NCI-H345 treated with DMSO at 0.1 percent for 48 hours (cell line): ENCODE results near the gene SULF2.
A peak's percentile ranks its signal among the peaks of the same experiment; 100 is the strongest.

Experiments
- DNase-seq: peaks from one replicate; lab custom pipeline; 2025; ENCODE audit not compliant: unreplicated experiment; lab: John Stamatoyannopoulos, UW

The SULF2 gene

GRCh38 chr20:47740862-47741184, 44.5 kb downstream of the SULF2 start:
- no peak for DNase-seq

DNA sequence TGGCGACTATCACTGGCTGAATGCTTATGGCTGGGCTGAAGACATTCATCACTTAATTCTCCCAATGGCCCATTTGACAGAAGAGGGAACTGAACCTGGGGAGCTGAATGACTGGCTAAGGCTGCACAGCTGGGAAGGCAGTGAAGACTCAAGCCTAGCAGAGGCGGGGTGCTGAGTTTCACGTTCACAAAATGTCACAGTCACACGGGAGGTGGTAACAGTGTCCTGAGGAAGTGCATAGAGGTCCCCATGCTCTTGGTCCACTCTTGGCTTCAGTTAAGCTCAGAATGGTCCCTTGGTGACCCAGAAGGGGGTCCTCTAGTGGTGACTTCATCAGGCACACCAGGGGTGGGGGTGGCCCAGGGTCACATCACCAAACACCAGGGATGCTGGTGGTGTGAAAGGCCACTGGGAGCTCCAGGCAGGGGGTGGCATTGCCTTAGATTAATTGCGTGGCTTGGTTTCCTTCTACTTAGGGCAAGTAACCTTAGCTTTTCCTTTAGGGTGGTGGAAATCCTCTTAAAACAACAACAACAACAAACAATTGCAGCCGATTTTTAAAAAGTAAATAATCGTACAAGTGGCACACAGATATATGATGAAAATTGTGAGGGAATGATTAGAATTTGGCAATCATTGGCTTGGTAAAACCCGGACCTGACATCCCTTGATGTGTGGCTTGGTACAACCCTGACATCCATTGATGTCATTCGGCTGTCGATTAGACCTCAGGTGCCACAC, 45.0 kb downstream of the SULF2 start:
- no peak for DNase-seq

DNA sequence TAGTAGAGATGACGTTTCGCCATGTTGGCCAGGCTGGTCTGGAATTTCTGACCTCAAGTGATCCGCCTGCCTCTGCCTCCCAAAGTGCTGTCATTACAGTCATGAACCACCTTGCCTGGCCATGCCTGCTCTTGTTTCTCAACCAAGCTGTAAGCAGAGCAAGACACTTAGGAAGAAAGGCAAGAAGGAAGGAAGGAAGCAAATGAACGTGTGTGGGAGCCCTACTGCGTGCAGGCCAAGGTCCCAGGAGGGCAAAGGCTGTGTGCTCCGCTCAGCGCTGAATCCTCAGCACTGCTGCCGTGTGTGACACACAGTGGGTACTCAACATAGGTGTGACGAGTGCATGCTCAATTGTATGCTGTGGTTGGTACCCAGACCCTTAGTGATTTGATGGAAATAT, 47.4 kb downstream of the SULF2 start:
- no peak for DNase-seq

GRCh38 chr20:47736570-47737152, 48.6 kb downstream of the SULF2 start:
- no peak for DNase-seq

- DNase-seq = no peak
Measured at GRCh38 chr20:47735412-47736400, 49.6 kb downstream of the SULF2 start.

DNA sequence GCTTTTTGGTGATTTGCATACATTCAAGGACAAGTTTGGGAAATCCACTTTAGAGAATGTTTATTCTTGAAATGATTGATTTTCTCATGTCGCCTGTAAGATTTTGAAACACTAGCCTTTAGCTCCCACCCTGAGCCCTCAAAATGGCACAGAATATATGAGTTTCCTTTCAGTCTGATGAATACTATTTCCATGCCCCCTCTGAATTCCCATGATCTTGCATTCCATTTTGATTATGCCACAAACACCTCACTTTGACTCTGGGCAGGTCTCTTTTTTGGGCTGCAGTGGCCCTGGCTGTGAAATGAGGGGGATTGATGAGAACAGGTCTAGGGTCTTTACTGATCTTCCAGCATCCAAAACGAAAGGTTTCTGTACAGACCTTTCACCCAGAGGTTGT, 50.4 kb downstream of the SULF2 start:
- DNase-seq = no peak

DNA sequence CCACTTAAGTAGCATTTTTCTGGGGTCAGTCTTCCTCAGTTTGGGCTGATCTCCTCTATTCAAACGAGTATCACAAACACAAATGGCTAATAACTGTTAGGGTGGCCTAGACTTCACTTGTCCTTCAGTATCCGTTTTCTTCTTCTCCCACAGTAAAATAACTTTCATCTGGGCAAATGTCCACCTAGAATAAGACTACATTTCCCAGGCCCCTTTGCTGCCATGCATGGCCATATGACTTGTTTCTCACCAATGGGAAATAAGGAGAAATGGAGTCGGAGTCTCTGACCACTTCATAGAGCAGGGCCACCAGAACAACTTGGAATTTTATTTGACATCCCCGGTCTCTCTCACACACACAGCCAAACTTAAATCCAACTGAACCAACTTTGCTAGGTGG, 51.4 kb downstream of the SULF2 start:
- DNase-seq = no peak

- no peak for DNase-seq
Measured at GRCh38 chr20:47730744-47731143, 54.5 kb downstream of the SULF2 start.

GRCh38 chr20:47729472-47729871, 55.8 kb downstream of the SULF2 start:
- no peak for DNase-seq

- DNase-seq = no peak
Measured at GRCh38 chr20:47727909-47728361, 57.3 kb downstream of the SULF2 start.

GRCh38 chr20:47727170-47727880, 58.0 kb downstream of the SULF2 start:
- DNase-seq = no peak

GRCh38 chr20:47726632-47727031, 58.6 kb downstream of the SULF2 start:
- no peak for DNase-seq

DNA sequence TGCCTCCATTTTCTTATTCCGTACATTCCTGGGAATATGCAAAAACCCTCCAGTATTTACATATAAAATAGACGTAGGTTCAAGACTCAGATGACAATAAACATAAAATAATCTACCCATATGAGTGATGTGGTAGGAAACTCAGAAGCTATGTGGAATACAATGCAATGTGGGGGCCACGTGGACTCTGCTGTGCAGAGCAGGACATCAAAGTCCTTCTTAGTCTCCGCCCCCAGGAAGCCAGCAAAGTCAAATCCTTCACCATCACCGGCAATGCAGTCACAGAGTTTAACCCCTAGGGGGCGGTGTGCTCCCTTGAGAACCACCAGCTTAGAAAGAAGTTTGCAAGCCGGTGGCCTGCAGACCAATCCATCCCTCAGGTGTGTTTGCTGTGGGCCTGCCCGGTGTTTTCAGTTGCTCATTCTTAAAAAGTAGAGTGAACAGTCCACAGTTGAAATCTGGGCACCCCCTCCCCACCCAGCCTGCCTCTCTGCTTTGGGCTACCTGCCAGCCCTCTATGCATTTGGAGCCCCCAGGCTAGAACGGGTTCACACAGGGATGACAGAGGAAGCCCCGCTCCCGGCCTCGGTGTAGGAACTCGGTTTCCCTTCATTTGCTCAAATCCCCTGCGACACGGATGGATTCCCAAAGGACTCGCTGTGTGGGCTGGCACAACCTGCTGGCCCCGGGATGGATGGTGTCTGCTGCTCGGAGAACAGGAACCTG, 59.9 kb downstream of the SULF2 start:
- peak; percentile 84 for DNase-seq

DNA sequence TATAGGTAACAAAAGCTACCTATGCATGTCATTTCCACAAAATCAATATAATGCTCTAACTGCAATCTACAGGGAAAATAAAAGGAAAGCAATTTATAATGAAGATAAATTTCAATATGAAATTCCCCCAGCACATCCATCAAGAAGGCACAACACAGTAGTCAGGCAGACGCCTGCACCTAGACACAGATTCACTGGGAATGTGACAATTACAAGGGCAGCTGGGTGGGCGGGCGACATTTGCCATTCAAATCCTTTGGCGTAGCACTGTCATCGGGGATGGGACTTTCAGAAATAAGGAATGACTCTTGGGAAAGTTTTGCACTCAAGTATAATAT, 60.4 kb downstream of the SULF2 start:
- no peak for DNase-seq

GRCh38 chr20:47724396-47724795, 60.9 kb downstream of the SULF2 start:
- DNase-seq = no peak

- no peak for DNase-seq
Measured at GRCh38 chr20:47723322-47723721, 62.0 kb downstream of the SULF2 start.

GRCh38 chr20:47720636-47721427, 64.4 kb downstream of the SULF2 start:
- no peak for DNase-seq

- DNase-seq = no peak
Measured at GRCh38 chr20:47719625-47720024, 65.7 kb downstream of the SULF2 start.

DNA sequence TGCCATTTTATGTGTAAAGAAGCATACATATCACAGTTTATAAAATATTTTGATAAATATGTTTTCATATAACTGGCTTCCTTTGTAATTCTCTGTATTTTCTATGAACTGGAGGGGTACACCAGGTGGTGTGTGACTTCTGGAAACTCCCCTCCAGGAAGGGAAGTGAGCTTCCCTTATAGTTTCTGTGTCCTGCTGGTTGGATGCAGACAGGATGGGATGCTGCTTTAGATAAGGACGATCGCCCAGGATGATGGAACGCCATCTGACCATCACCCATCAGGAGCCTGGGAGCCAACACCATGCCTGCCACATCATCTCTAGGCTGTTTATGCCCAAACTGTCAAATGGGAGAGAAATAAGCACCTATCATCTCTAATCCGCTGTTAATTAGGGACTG, 66.1 kb downstream of the SULF2 start:
- DNase-seq = no peak

- no peak for DNase-seq
Measured at GRCh38 chr20:47718398-47718797, 66.9 kb downstream of the SULF2 start.
